ENCODE data around the gene RIMS3. TPM values are rescaled to one million over a fixed set of nuclear protein-coding genes. Genes with fewer than 3 reads are reported as not detected.

Gene RIMS3
- total RNA-seq, 1 donor from 2014 or later, result 4.3 TPM

DNA sequence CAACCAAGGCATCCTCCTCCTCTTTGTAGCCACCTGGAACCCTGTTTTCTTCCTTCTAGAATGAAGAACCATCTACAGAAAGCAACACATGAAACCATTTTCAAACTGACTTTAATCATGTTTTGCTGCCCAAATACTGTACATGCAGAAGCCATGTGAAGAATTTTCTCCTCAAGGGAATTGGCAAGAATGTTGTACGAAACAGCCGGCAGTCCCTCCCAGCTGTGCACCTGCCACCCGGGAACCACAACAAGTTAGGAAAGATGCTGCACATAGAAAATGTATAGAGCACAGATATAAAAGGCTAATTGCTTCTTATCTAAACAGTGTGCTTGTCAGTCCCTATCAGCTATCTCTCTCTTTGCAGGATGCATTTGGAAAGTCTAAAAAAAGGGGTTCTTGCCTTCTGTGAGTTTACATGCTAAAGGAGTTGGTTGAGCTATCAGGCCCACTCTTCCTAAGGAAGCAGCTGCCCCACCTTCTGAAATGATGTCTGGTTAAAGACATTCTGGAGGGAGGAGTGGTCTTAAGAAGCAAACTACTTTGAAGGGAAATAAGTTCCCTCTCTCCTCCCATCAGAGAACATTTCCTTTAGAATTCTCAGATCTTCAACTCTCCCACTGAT, 44.8 kb downstream of the RIMS3 start:
- no peak overlapping the region for H3K9ac ChIP-seq (ENCODE audit: low read length)
- Mint-ChIP-seq H3K27ac (ENCODE audit: unreplicated experiment) (no peak overlapping the region), H3K4me3 (ENCODE audit: unreplicated experiment) (no peak overlapping the region), H3K27me3 (ENCODE audit: low read depth, unreplicated experiment) (peaks cover 23% of the 10 kb centered on the region), H3K36me3 (ENCODE audit: low read depth, unreplicated experiment) (peaks cover 9% of the 10 kb centered on the region), H3K4me1 (ENCODE audit: low read depth, unreplicated experiment) (peaks cover 4% of the 10 kb centered on the region), H3K9me3 (ENCODE audit: unreplicated experiment) (peaks cover 29% of the 10 kb centered on the region)
- H3K9me3 ChIP-seq (ENCODE audit: insufficient read depth, low read depth, low read length), result peaks cover 7% of the 10 kb centered on the region
- no peak for TF ChIP-seq EZH2 (IDR thresholded peaks at IDR 0.05; ENCODE audit: insufficient read depth, low read length)
- TF ChIP-seq, protein P1, sequence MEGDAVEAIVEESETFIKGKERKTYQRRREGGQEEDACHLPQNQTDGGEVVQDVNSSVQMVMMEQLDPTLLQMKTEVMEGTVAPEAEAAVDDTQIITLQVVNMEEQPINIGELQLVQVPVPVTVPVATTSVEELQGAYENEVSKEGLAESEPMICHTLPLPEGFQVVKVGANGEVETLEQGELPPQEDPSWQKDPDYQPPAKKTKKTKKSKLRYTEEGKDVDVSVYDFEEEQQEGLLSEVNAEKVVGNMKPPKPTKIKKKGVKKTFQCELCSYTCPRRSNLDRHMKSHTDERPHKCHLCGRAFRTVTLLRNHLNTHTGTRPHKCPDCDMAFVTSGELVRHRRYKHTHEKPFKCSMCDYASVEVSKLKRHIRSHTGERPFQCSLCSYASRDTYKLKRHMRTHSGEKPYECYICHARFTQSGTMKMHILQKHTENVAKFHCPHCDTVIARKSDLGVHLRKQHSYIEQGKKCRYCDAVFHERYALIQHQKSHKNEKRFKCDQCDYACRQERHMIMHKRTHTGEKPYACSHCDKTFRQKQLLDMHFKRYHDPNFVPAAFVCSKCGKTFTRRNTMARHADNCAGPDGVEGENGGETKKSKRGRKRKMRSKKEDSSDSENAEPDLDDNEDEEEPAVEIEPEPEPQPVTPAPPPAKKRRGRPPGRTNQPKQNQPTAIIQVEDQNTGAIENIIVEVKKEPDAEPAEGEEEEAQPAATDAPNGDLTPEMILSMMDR (IDR thresholded peaks at IDR 0.05; ENCODE audit: insufficient read depth, low read depth, low read length), result no peak
- H3K36me3 ChIP-seq (ENCODE audit: insufficient read depth, low read length), result no peaks in the 10 kb centered on the region
- H3K27me3 ChIP-seq (ENCODE audit: insufficient read depth, low read length), result no peaks in the 10 kb centered on the region
- H3K4me1 ChIP-seq (ENCODE audit: insufficient read depth, low read length), result peaks cover under 1% of the 10 kb centered on the region
- no peaks in the 10 kb centered on the region for H3K79me2 ChIP-seq (ENCODE audit: insufficient read depth, low read length)
- no peak overlapping the region for H3K4me3 ChIP-seq (ENCODE audit: insufficient read depth, low read depth, low read length)
- H3K4me2 ChIP-seq (ENCODE audit: low read length), result no peak overlapping the region
- DNase-seq (ENCODE audit: low read depth) (no peak), FAIRE-seq (no peak)
- no peak overlapping the region for H3K27ac ChIP-seq (ENCODE audit: low read depth, low read length)
- no peak overlapping the region for H2AFZ ChIP-seq (ENCODE audit: low read depth, low read length)
- H4K20me1 ChIP-seq (ENCODE audit: insufficient read depth, low read length), result no peaks in the 10 kb centered on the region

DNA sequence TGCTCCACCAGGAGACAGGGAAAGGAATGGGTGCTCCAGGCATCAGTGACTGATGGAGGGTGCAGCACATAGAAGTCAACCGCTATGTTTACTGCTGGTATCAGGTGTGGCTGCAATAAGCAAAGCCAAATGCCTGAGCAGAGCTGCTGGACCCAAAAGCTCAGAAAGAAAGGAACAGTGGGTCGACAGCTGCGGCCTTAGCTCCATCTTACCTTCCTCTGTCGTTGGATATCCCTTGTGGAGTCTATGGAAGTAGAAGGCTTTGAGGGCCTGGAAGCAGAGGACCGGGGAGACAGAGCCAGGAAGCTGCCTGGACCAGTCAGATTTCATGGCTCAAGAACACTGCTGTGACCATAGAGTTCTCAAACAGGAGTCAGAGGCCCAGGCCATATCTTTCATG, 45.3 kb downstream of the RIMS3 start:
- no peak overlapping the region for H3K27ac Mint-ChIP-seq (ENCODE audit: unreplicated experiment)
- Histone ChIP-seq H3K79me2 (ENCODE audit: insufficient read depth, low read length) (no peaks in the 10 kb centered on the region), H3K9ac (ENCODE audit: low read length) (no peak overlapping the region), H3K9me3 (ENCODE audit: insufficient read depth, low read depth, low read length) (peaks cover 7% of the 10 kb centered on the region), H3K36me3 (ENCODE audit: insufficient read depth, low read length) (no peaks in the 10 kb centered on the region), H4K20me1 (ENCODE audit: insufficient read depth, low read length) (no peaks in the 10 kb centered on the region), H3K4me3 (ENCODE audit: insufficient read depth, low read depth, low read length) (no peak overlapping the region), H3K4me2 (ENCODE audit: low read length) (no peak overlapping the region), H3K27me3 (ENCODE audit: insufficient read depth, low read length) (no peaks in the 10 kb centered on the region), H2AFZ (ENCODE audit: low read depth, low read length) (no peak overlapping the region), H3K27ac (ENCODE audit: low read depth, low read length) (no peak overlapping the region), H3K4me1 (ENCODE audit: insufficient read depth, low read length) (no peaks in the 10 kb centered on the region)
- no peak for TF ChIP-seq EZH2 (IDR thresholded peaks at IDR 0.05; ENCODE audit: insufficient read depth, low read length)
- TF ChIP-seq, protein P1 (IDR thresholded peaks at IDR 0.05; ENCODE audit: insufficient read depth, low read depth, low read length), result no peak
- peaks cover 29% of the 10 kb centered on the region for H3K9me3 Mint-ChIP-seq (ENCODE audit: unreplicated experiment)
- H3K4me1 Mint-ChIP-seq (ENCODE audit: low read depth, unreplicated experiment), result peaks cover 4% of the 10 kb centered on the region
- no peak for DNase-seq (ENCODE audit: low read depth)
- peaks cover 9% of the 10 kb centered on the region for H3K36me3 Mint-ChIP-seq (ENCODE audit: low read depth, unreplicated experiment)
- H3K27me3 Mint-ChIP-seq (ENCODE audit: low read depth, unreplicated experiment), result peaks cover 19% of the 10 kb centered on the region
- no peak overlapping the region for H3K4me3 Mint-ChIP-seq (ENCODE audit: unreplicated experiment)
- no peak for FAIRE-seq

DNA sequence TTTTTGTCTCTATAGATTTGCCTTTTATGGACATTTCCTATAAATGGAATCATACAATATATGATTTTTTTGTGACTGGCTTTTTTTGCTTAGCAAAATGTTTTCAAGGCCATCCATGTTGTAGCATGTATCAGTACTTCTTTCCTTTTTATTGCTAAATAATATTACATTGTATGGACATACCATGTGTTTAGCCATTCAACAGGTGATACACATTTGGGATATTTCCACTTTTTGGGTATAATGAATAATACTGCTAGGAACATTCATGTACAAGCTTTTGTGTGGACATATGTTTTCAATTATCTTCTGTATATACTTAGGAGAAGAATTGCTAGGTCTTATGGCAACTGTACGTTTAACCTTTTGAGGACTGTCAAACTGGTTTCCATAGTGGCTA, 47.4 kb downstream of the RIMS3 start:
- Histone ChIP-seq H3K79me2 (ENCODE audit: insufficient read depth, low read length) (no peaks in the 10 kb centered on the region), H3K27me3 (ENCODE audit: insufficient read depth, low read length) (no peaks in the 10 kb centered on the region), H3K36me3 (ENCODE audit: insufficient read depth, low read length) (no peaks in the 10 kb centered on the region), H3K4me3 (ENCODE audit: insufficient read depth, low read depth, low read length) (no peak overlapping the region), H4K20me1 (ENCODE audit: insufficient read depth, low read length) (no peaks in the 10 kb centered on the region), H3K27ac (ENCODE audit: low read depth, low read length) (no peak overlapping the region), H3K4me1 (ENCODE audit: insufficient read depth, low read length) (no peaks in the 10 kb centered on the region), H3K9me3 (ENCODE audit: insufficient read depth, low read depth, low read length) (peaks cover 7% of the 10 kb centered on the region), H3K9ac (ENCODE audit: low read length) (no peak overlapping the region), H2AFZ (ENCODE audit: low read depth, low read length) (no peak overlapping the region), H3K4me2 (ENCODE audit: low read length) (no peak overlapping the region)
- TF ChIP-seq EZH2 (IDR thresholded peaks at IDR 0.05; ENCODE audit: insufficient read depth, low read length), result no peak
- TF ChIP-seq, protein P1 (IDR thresholded peaks at IDR 0.05; ENCODE audit: insufficient read depth, low read depth, low read length), result no peak
- H3K4me1 Mint-ChIP-seq (ENCODE audit: low read depth, unreplicated experiment), result peaks cover under 1% of the 10 kb centered on the region
- H3K27ac Mint-ChIP-seq (ENCODE audit: unreplicated experiment), result no peak overlapping the region
- no peak overlapping the region for H3K4me3 Mint-ChIP-seq (ENCODE audit: unreplicated experiment)
- no peak for DNase-seq (ENCODE audit: low read depth)
- FAIRE-seq, result no peak
- H3K9me3 Mint-ChIP-seq (ENCODE audit: unreplicated experiment), result peaks cover 29% of the 10 kb centered on the region
- H3K27me3 Mint-ChIP-seq (ENCODE audit: low read depth, unreplicated experiment), result peaks cover 17% of the 10 kb centered on the region
- peaks cover 9% of the 10 kb centered on the region for H3K36me3 Mint-ChIP-seq (ENCODE audit: low read depth, unreplicated experiment)
